NCI-H774 (cell line): ENCODE measurements around the gene SAMD11.
"Not testable (repeated sequence)": the region's sequence is repeated elsewhere in the genome, so short reads cannot be mapped to it uniquely, and the experiment has no call there.

ENCODE experiments used
- DNase-seq: peaks from one replicate; lab custom pipeline; 2025; lab: John Stamatoyannopoulos, UW

Gene SAMD11, protein sequence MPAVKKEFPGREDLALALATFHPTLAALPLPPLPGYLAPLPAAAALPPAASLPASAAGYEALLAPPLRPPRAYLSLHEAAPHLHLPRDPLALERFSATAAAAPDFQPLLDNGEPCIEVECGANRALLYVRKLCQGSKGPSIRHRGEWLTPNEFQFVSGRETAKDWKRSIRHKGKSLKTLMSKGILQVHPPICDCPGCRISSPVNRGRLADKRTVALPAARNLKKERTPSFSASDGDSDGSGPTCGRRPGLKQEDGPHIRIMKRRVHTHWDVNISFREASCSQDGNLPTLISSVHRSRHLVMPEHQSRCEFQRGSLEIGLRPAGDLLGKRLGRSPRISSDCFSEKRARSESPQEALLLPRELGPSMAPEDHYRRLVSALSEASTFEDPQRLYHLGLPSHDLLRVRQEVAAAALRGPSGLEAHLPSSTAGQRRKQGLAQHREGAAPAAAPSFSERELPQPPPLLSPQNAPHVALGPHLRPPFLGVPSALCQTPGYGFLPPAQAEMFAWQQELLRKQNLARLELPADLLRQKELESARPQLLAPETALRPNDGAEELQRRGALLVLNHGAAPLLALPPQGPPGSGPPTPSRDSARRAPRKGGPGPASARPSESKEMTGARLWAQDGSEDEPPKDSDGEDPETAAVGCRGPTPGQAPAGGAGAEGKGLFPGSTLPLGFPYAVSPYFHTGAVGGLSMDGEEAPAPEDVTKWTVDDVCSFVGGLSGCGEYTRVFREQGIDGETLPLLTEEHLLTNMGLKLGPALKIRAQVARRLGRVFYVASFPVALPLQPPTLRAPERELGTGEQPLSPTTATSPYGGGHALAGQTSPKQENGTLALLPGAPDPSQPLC

GRCh38 chr1:923131-923990 is at the start of gene SAMD11:
Gene SAMD11, plus strand, starts transcription at chr1:923923. Its CDS starts 509 bp downstream, at chr1:924432.
- peak; percentile 31 for DNase-seq

DNA sequence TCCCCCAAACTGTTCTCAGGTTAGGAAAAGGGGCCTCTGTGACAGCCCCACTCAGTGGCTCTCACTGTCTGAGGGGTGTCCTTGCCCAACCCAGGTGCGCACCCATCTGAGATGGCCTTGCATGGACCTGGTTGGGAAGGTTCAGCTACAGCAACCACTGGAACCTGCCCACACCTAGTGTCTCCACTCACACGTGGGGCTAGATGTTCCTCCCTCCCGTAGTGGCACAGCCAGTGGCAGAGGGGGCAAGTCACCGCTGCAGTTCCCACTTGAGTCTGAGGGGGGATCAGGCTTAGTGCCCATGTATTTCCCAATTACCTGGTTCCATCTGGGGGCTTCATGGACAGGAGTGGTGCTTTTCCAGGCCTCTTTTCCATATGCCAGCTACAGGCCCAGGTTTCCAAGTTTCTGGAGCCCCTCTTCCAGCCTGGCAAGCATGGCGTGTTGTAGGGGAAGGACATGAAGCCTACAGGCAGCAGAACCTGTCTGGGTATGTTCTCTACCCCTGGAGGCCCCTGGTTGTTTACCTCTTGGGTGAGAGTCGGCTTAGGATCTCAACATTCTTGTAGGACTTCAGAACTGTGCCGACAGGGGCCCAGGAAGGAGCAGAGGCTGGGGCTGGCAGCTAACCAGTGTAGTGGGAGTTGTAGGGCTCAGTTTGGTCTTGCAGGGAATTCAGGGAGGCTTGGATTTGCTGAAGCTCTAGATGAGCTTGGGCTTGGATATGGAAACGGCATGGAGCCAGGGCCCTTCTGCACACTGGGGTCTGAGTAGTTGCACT is 47.1 kb upstream of the SAMD11 start:
- not testable (repeated sequence) for DNase-seq

GRCh38 chr1:877209-877986 is 46.3 kb upstream of the SAMD11 start:
- not testable (repeated sequence) for DNase-seq

DNA sequence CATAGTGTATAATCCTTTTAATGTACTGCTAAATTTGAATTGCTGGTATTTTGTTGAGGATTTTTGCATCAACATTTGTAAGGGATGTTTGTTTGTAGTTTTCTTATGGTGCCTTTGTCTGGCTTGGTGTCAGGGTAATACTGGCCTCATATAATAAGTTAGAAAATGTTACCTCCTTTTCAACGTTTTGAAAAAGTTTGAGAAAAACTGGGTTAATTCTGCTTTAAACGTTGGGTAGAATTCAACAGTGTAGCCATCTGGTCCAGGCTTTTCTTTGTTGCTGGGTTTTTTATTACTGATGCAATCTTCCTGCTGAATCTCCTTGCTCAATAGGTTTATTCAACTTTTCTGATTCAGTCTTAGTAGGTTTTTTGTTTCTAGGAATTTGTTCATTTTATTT is 43.2 kb upstream of the SAMD11 start:
- DNase-seq, result not testable (repeated sequence)

GRCh38 chr1:880915-881314 is 42.8 kb upstream of the SAMD11 start:
- not testable (repeated sequence) for DNase-seq

DNA sequence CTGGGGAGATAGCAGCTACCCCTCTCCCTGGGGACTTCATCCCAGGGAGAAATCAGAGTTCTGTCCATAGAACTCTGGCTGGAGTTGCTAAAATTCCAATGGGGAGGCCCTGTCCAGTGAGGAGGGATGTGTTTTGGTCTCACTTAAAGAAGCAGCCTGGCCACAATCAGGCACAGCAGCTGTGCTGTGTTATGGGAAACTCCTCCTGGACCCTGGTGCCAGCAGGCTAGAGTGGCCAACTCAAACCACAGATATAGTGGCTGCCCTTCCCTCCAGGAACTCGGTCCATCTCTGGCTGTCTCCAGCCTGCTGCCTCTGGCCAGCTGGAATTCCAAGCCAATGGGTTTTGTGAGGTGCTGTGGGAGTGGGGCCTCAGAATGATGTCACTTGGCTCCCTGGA is 37.4 kb upstream of the SAMD11 start:
- DNase-seq, result no peak

GRCh38 chr1:886760-887159 is 37.0 kb upstream of the SAMD11 start:
- DNase-seq, result no peak

- no peak for DNase-seq
Observed at GRCh38 chr1:888297-888696, 35.4 kb upstream of the SAMD11 start.

GRCh38 chr1:889774-890173 is 33.9 kb upstream of the SAMD11 start:
- DNase-seq, result not testable (repeated sequence)

DNA sequence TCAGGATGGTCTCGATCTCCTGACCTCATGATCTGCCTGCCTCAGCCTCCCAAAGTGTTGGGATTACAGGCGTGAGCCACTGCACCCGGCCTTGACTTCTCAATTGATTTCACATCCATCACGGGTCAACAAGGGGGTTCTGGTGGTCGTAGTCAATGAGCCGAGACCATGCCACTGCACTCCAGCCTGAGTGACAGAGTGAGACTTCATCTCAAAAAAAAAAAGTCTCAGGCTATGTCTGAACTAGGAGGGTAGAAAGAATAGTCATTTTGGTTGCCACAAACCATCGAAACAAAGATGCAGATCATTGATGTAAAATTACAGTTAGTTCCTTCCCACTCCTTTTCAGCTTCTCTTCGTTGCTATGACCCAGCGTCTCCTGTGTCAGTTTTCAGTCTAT is 33.5 kb upstream of the SAMD11 start:
- not testable (repeated sequence) for DNase-seq

GRCh38 chr1:890661-891060 is 33.1 kb upstream of the SAMD11 start:
- no peak for DNase-seq

- no peak for DNase-seq
Observed at GRCh38 chr1:897226-897625, 26.5 kb upstream of the SAMD11 start.

DNA sequence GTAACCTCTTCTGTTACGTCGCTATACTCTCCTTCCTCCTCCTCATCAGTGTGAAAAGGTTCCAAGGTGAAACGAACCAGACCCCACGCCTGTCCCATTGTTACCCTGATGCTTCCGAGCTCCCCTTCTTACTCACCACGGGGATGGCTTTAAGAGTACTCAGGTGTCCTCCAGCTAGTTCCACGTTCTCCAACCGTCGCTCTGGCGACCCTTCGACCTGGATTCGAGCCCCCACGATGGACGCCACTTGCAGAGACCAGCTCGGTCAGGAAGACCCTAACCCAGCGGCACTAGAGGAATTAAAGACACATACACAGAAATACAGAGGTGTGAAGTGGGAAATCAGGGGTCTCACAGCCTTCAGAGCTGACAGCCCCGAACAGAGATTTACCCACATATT is 25.8 kb upstream of the SAMD11 start:
- not testable (repeated sequence) for DNase-seq

GRCh38 chr1:899636-900317 is 23.9 kb upstream of the SAMD11 start:
- no peak for DNase-seq

DNA sequence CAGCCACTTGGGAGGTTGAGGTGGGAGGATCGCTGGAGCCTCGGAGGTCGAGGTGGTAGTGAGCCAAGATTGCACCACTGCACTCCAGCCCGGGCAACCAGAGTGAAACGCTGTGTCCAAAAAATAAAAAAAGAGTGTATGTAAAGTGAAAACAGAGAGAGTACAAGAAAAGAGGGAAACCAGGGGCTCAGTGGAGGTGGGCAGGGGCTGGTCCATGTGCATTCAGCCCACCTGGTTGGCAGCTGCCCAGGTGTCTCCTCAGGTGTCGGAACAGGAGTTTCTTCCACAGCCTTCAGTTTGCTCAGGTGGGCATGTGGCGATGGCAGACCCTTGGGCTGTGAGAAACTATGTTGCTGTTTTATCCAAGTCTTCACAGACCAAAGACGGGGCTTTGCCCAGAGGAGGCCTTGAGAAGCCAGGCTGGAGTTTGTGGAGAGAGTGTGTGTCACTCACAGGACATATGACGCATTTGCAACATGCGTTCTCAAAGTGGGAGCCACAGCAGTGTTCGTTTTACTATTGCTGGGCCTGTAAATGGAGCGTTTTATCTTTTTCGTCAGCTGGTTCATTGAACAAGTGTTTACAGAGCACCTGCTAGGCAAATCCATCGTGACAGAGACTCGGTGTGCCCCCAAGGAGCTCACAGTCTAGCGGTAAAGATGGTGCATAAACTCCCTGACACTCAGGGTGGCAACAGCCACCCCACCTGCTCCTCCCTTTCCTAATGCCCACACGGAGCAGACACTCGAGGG is 22.4 kb upstream of the SAMD11 start:
- no peak for DNase-seq

GRCh38 chr1:902802-903201 is 20.9 kb upstream of the SAMD11 start:
- no peak for DNase-seq

GRCh38 chr1:903305-903704 is 20.4 kb upstream of the SAMD11 start:
- DNase-seq, result no peak

GRCh38 chr1:903721-904271 is 19.9 kb upstream of the SAMD11 start:
- no peak for DNase-seq
